Measurements from ENCODE around the gene ZNRF2. TPM values are rescaled to one million over a fixed set of nuclear protein-coding genes. Genes with fewer than 3 reads are reported as not detected.

The ZNRF2 gene
- total RNA-seq, 2 donors from 2014 or later = 50.3 TPM

- no peak for DNase-seq
- peak; percentile 24 for ATAC-seq
Observed at GRCh38 chr7:30335763-30336487, 51.5 kb downstream of the ZNRF2 start.

GRCh38 chr7:30344513-30344912 lies 60.1 kb downstream of the ZNRF2 start:
- DNase-seq (no peak), ATAC-seq (no peak)
- intact Hi-C loops (cut with DNase I, micrococcal nuclease) = no loop called here

More at GRCh38 chr7:30335763-30336487, 51.5 kb downstream of the ZNRF2 start:
- intact Hi-C loops (cut with DNase I, micrococcal nuclease) = no loop called here

GRCh38 chr7:30347226-30348082 lies 63.1 kb downstream of the ZNRF2 start:
- ATAC-seq (no peak), DNase-seq (no peak)
- intact Hi-C loops (cut with DNase I, micrococcal nuclease) = no loop called here

DNA sequence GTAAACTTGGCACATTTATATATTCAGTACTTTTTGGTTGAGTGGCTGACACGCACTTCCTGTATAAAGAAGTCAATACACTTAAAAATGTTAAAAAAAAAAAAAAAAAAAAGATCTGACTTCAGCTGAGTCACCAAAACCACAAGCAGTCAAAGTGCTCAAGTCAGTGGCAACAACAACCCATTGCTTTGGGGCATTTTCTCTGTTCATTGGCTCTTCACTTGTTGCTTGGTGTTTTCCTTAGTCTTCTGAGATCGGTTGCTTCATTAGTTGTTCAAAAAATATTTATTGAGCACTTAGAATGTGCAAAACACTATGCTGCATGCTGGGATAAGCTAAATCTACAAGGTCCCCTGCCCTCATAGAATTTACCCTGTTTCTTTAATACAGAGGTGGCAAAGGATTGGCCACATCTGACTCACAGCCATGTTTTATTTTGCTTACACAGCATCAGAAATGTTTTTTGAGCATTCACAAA lies 63.7 kb downstream of the ZNRF2 start:
- DNase-seq (no peak), ATAC-seq (peak; percentile 51)
- intact Hi-C loops (cut with DNase I, micrococcal nuclease) = no loop called here

- ATAC-seq = no peak
- intact Hi-C loops (cut with DNase I, micrococcal nuclease) = no loop called here
Observed at GRCh38 chr7:30349170-30349569, 64.8 kb downstream of the ZNRF2 start.

DNA sequence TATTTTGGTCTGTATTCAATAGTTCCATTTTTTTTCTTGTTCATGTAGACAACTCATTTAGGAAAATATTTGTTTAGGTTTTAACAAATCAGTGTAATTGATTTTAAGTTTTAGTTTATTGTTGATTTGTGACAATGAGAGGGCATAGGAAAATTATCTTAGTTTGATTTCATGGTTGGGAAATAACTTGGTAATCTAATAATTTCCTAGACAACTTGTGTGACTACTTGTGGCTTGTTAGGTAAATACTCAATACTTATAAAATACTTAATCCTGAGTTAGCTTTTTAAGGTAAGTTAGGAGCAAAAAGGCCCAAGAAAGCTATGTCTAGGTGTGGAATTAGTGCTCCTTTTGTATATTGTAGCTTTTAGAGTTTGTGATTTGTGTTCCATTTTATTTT lies 65.4 kb downstream of the ZNRF2 start:
- DNase-seq (no peak), ATAC-seq (no peak)
- intact Hi-C loops (cut with DNase I, micrococcal nuclease) = no loop called here

More at GRCh38 chr7:30349170-30349569, 64.8 kb downstream of the ZNRF2 start:
- no peak for DNase-seq

GRCh38 chr7:30351286-30351685 lies 66.9 kb downstream of the ZNRF2 start:
- ATAC-seq (peak; percentile 16), DNase-seq (no peak)
- intact Hi-C loops (cut with DNase I, micrococcal nuclease) = no loop called here

DNA sequence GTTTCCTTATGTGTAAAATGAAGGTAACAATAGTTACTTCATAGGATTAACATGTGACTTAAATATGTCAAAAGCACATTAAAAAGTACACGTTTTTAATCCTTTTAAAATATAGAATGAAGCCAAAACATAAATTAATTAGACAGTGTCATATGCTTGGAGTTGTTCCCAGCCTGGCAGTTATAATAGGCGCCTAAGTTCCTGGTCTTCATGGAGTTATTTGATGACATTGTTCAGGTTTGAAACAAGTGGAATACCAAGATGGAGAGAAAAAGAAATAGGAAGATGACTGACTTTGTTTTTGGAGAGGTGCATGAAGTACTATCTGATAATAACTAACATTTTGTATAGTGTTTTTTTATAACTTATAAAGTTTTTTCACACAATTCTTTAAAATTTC lies 67.3 kb downstream of the ZNRF2 start:
- intact Hi-C loops (cut with DNase I, micrococcal nuclease) = no loop called here
- ATAC-seq (peak; percentile 52), DNase-seq (no peak)

DNA sequence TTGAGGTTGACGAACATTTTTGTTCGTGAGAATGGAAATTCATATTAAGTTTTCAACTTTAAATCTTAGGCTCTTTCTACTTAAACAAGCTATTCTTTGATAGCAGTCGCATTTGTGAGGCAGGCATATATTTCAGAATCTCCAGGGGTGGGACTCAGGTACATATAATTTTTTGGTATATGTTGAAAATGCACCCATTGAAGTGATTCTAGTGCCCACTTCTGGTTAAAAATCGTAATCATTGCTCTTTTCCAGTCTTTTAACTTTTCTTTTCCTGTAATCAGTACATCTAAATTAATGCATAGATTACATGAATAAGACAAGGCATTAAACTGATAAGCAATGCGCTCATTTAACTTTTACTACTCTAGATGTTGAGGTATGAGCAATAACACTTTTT lies 67.8 kb downstream of the ZNRF2 start:
- intact Hi-C loops (cut with DNase I, micrococcal nuclease) = no loop called here
- DNase-seq (no peak), ATAC-seq (no peak)

GRCh38 chr7:30353532-30353931 lies 69.1 kb downstream of the ZNRF2 start:
- no peak for DNase-seq

DNA sequence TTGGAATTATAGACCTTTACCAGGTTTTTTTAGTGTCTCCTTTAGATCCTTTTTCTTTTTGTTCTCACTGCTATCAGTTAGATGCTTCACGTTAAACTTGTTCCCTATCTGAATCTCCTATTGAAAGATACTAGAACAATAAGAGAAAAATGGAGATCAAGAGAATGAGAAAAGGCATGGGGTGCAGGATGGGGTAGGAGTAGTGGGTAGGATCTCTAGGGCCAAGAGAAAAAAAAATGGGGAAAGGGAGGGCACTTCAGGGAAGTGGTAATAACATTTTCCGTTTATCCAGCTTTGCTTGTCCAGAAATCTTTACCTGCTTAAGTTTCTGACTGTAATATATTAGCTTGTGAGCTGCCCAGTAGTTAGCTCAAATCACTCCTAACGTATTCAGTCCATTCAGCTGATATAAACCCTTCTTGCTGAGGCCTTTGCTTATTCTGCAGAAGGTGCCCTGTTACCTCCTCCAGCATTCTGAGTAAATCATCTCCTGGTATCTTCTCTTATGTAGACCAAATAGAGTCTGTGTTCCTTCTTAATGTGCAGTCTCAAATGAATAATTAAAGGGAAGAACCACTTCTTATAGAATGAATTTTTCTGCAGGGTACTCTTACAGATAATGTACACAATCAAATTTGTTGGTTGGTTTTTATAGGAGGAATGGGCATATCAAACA lies 69.7 kb downstream of the ZNRF2 start:
- DNase-seq (no peak), ATAC-seq (no peak)
- intact Hi-C loops (cut with DNase I, micrococcal nuclease) = no loop called here

More at GRCh38 chr7:30353532-30353931, 69.1 kb downstream of the ZNRF2 start:
- intact Hi-C loops (cut with DNase I, micrococcal nuclease) = no loop called here
- ATAC-seq = no peak

GRCh38 chr7:30354791-30355190 lies 70.4 kb downstream of the ZNRF2 start:
- DNase-seq (no peak), ATAC-seq (no peak)
- intact Hi-C loops (cut with DNase I, micrococcal nuclease) = no loop called here

DNA sequence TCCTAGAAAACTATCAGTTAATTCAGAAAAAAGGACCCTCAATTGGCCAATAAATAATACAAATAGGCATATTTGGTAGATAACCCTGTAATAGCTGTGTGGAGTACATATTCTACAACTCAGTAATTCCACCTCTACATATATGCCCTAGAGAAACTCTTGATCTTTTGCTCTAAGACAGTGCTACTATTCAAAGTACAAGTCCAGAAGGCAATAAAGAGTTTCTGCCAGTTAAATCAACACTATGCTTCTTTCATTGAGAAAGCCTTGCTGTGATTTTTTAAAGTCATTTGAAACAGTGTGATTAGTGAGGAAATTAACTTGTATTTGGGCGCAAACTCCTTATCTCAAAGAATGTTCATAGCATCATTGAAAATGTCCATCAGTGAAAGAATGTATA lies 75.6 kb downstream of the ZNRF2 start:
- DNase-seq (no peak), ATAC-seq (peak; percentile 71)
- intact Hi-C loops (cut with DNase I, micrococcal nuclease) = no loop called here

DNA sequence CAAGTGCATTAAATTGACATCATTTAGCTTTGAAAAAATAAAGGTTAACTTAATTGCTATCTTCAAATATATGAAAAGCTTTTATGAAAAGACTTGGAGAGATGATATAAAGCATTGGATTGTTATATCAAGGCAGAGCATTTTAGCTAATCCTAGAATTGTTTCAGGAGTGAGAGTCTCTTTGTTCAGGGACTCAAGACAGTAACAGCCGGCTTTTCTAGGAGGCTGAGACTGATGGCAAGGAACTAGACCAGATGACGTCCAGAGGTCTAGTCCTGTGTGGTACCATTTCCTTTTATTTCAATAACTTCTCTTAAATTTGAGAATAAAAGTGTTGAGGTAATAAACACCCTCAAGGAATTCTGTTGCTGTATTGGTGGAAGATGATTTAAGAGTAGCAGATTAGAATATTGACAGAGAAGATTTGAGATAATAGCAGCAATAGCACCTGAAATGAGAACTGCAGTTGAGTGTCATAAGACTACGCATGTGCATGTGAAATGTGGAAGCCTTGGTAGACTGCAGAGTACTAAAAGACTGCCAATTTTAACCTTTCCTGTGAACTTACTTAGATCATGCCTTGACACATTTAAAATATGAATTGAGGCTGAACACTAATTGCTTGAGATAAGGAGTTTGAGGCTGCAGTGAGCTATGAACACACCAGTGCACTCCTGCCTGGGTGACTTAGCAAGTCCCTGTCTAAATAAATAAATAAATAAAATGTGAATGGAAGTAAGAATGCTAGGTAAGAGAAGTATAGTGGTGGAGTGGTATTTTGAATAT lies 79.6 kb downstream of the ZNRF2 start:
- intact Hi-C loops (cut with DNase I, micrococcal nuclease) = no loop called here
- ATAC-seq (no peak), DNase-seq (no peak)

GRCh38 chr7:30364773-30365172 lies 80.4 kb downstream of the ZNRF2 start:
- intact Hi-C loops (cut with DNase I, micrococcal nuclease) = no loop called here
- no peak for ATAC-seq

GRCh38 chr7:30365621-30366020 lies 81.2 kb downstream of the ZNRF2 start:
- ATAC-seq (no peak), DNase-seq (no peak)
- intact Hi-C loops (cut with DNase I, micrococcal nuclease) = no loop called here

More at GRCh38 chr7:30364773-30365172, 80.4 kb downstream of the ZNRF2 start:
- DNase-seq = no peak

GRCh38 chr7:30366606-30367005 lies 82.2 kb downstream of the ZNRF2 start:
- intact Hi-C loops (cut with DNase I, micrococcal nuclease) = no loop called here
- no peak for DNase-seq
- no peak for ATAC-seq

- DNase-seq = no peak
- intact Hi-C loops (cut with DNase I, micrococcal nuclease) = no loop called here
- no peak for ATAC-seq
Observed at GRCh38 chr7:30367561-30367960, 83.2 kb downstream of the ZNRF2 start.

DNA sequence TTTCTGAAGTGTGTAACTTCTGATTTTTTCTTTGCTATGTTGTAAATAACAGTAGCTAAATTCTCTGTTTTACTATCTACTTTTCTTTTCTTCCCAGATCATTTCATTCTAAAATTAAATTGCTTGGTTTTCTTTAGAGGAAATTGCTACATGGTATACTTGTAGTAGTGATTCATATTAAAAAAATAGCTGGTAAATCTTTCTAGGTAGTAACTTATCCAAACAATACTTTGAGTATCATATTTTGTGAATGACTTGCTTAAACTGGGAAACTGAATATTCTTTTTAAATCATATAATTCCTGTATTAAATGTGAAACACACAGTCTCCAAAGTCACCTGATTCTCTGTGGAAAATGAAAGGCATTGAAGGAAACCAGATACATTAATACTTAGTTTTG lies 85.5 kb downstream of the ZNRF2 start:
- intact Hi-C loops (cut with DNase I, micrococcal nuclease) = no loop called here
- DNase-seq (no peak), ATAC-seq (no peak)
